ENCODE data around the gene SCN3A.

DNA sequence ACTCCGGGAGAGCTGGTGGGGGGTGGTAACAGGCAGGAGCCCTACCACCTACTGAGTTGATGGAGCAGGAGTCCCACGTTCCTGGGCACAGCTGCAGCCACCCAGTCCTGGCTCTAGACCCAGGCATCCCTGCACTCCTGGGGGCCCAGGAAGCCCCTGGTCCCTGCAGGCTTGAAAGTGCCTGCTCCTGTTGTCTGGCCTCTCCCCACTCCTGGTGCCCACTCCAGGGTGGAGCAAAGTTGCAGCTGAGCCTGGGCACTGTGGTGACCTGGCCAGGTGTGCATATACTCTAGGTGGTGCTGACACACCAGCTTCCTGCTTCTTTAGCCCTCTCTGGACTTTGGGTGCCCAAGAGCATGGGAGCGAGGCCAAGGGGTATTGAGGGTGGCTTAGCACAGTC, 129.5 kb downstream of the SCN3A start:
- TF ChIP-seq EZH2phosphoT487 (IDR thresholded peaks at IDR 0.05; ENCODE audit: borderline replicate concordance, low read length) = no peak
- TF ChIP-seq, protein P1, sequence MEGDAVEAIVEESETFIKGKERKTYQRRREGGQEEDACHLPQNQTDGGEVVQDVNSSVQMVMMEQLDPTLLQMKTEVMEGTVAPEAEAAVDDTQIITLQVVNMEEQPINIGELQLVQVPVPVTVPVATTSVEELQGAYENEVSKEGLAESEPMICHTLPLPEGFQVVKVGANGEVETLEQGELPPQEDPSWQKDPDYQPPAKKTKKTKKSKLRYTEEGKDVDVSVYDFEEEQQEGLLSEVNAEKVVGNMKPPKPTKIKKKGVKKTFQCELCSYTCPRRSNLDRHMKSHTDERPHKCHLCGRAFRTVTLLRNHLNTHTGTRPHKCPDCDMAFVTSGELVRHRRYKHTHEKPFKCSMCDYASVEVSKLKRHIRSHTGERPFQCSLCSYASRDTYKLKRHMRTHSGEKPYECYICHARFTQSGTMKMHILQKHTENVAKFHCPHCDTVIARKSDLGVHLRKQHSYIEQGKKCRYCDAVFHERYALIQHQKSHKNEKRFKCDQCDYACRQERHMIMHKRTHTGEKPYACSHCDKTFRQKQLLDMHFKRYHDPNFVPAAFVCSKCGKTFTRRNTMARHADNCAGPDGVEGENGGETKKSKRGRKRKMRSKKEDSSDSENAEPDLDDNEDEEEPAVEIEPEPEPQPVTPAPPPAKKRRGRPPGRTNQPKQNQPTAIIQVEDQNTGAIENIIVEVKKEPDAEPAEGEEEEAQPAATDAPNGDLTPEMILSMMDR (conservative IDR thresholded peaks at IDR 0.05; ENCODE audit: low read depth, low read length) = no peak
